GM19328 (cell line): Measurements from ENCODE around the gene KCNQ5.

Experiments
- ATAC-seq: cut with Tn5 transposase; IDR thresholded peaks from one replicate; pipeline ENCODE4 v1.9.1; 2021; ENCODE audit warnings: mild to moderate bottlenecking, moderate library complexity; ENCODE audit not compliant: unreplicated experiment

Gene KCNQ5

GRCh38 chr6:72788188-72788587, 166.3 kb downstream of the KCNQ5 start:
- no peak for ATAC-seq

GRCh38 chr6:72789145-72789544, 167.3 kb downstream of the KCNQ5 start:
- ATAC-seq = no peak

- ATAC-seq = no peak
These were observed 170.8 kb downstream of the KCNQ5 start for GRCh38 chr6:72792692-72793091.

- ATAC-seq = no peak
These were observed 172.0 kb downstream of the KCNQ5 start for GRCh38 chr6:72793641-72794395.

GRCh38 chr6:72798196-72798595, 176.3 kb downstream of the KCNQ5 start:
- no peak for ATAC-seq

- no peak for ATAC-seq
These were observed 188.0 kb downstream of the KCNQ5 start for GRCh38 chr6:72809746-72810379.

- ATAC-seq = no peak
These were observed 188.9 kb downstream of the KCNQ5 start for GRCh38 chr6:72810571-72811280.

GRCh38 chr6:72811971-72812421, 190.1 kb downstream of the KCNQ5 start:
- ATAC-seq = no peak

GRCh38 chr6:72813807-72814596, 192.1 kb downstream of the KCNQ5 start:
- no peak for ATAC-seq

GRCh38 chr6:72816022-72816421, 194.2 kb downstream of the KCNQ5 start:
- ATAC-seq = no peak

GRCh38 chr6:72817208-72817607, 195.3 kb downstream of the KCNQ5 start:
- ATAC-seq = no peak

GRCh38 chr6:72819609-72820008, 197.7 kb downstream of the KCNQ5 start:
- no peak for ATAC-seq

- no peak for ATAC-seq
These were observed 198.3 kb downstream of the KCNQ5 start for GRCh38 chr6:72820153-72820552.

GRCh38 chr6:72820906-72821305, 199.0 kb downstream of the KCNQ5 start:
- ATAC-seq = no peak

- no peak for ATAC-seq
These were observed 200.2 kb downstream of the KCNQ5 start for GRCh38 chr6:72822023-72822422.

GRCh38 chr6:72822691-72823090, 200.8 kb downstream of the KCNQ5 start:
- no peak for ATAC-seq

- no peak for ATAC-seq
These were observed 203.0 kb downstream of the KCNQ5 start for GRCh38 chr6:72824833-72825232.

- ATAC-seq = no peak
These were observed 203.5 kb downstream of the KCNQ5 start for GRCh38 chr6:72825315-72825911.

- no peak for ATAC-seq
These were observed 204.2 kb downstream of the KCNQ5 start for GRCh38 chr6:72826037-72826436.

- ATAC-seq = no peak
These were observed 205.0 kb downstream of the KCNQ5 start for GRCh38 chr6:72826744-72827438.
